Endothelial cell of umbilical vein (primary cell): Measurements from ENCODE around the gene INSRR. TPM values are rescaled to one million over a fixed set of nuclear protein-coding genes. Genes with fewer than 3 reads are reported as not detected.

Experiments used
- BruUV-seq: library from RNA; stranded (reverse); fragments of 400-500 nt; replicated peaks from 2 replicates; lab custom pipeline; 2021; lab: Mats Ljungman, UMichigan
- CTCF ChIA-PET: fragments of 300-600, 350-600 bp; sonication (Branson Sonifier 250); formaldehyde crosslinking; loops from one replicate; lab custom pipeline; 2021; ENCODE audit warnings: antibody characterized with exemption, inconsistent platforms; lab: Charles Lee
- POLR2A ChIA-PET: fragments of 300-600, 350-600 bp; sonication (Branson Sonifier 250); formaldehyde crosslinking; loops from one replicate; lab custom pipeline; 2021; ENCODE audit warnings: antibody characterized with exemption, inconsistent platforms; lab: Charles Lee
- DNase-seq: peaks from one replicate; pipeline ENCODE4 v3.0.0-alpha.2; 2011; ENCODE audit warnings: low read depth, low spot score
- FAIRE-seq: peaks from 2 replicates; lab custom pipeline; 2011; peaks lifted over from hg19 to GRCh38; lab: Jason Lieb, UNC
- H2AFZ ChIP-seq: 2 replicates; pipeline ENCODE4 v1.6.0; 2012; ENCODE audit warnings: low read depth, low read length, control low read depth, inconsistent platforms
- H3K27ac ChIP-seq: 2 replicates; pipeline ENCODE4 v1.5.1; 2011; ENCODE audit warnings: low read depth, mild to moderate bottlenecking, control low read depth, low read length, moderate library complexity; ENCODE audit not compliant: insufficient read depth
- H3K27me3 ChIP-seq, 2 experiments: 2 replicates each; pipeline versions ENCODE4 v1.6.0 to v1.6.1; 2011; ENCODE audit warnings: low read length in 2 of 2, mixed read lengths in 1 of 2; ENCODE audit not compliant: control insufficient read depth in 2 of 2, insufficient read depth in 2 of 2
- H3K36me3 ChIP-seq, 2 experiments: 2 replicates in 1 of 2; 3 replicates in 1 of 2; pipeline ENCODE4 v1.5.1; 2011; ENCODE audit warnings: low read length in 2 of 2, mild to moderate bottlenecking in 1 of 2, moderate library complexity in 1 of 2; ENCODE audit not compliant: control insufficient read depth in 2 of 2, insufficient read depth in 2 of 2; ENCODE audit errors: extremely low read depth in 1 of 2
- H3K4me1 ChIP-seq: 3 replicates; pipeline ENCODE4 v1.5.1; 2011; ENCODE audit warnings: mild to moderate bottlenecking, low read length; ENCODE audit not compliant: control insufficient read depth, insufficient read depth; ENCODE audit errors: extremely low read depth
- H3K4me2 ChIP-seq: 2 replicates; pipeline ENCODE4 v1.6.1; 2011; ENCODE audit warnings: low read length, control low read depth, mixed read lengths; ENCODE audit not compliant: insufficient read depth
- H3K4me3 ChIP-seq, 3 experiments: fragments of 200-600 bp in 1 of 3; sonication (generic), shearing (Covaris generic) in 1 of 3; replicated peaks in 1 of 3; 2 replicates each; pipeline ENCODE4 v1.5.1; 2011 to 2016; ENCODE audit warnings: control low read depth in 3 of 3, low read length in 3 of 3, mild to moderate bottlenecking in 2 of 3, inconsistent platforms in 1 of 3, low read depth in 1 of 3, moderate library complexity in 1 of 3; ENCODE audit not compliant: insufficient read depth in 1 of 3
- H3K79me2 ChIP-seq: 2 replicates; pipeline ENCODE4 v1.6.0; 2012; ENCODE audit warnings: low read length, inconsistent platforms; ENCODE audit not compliant: control insufficient read depth, insufficient read depth
- H3K9ac ChIP-seq: replicated peaks from 2 replicates; pipeline ENCODE3; 2011; ENCODE audit warnings: low read length, control low read depth; ENCODE audit not compliant: insufficient read depth; ENCODE audit errors: extremely low read depth
- H3K9me1 ChIP-seq: replicated peaks from 3 replicates; pipeline ENCODE4 v1.6.0; 2011; ENCODE audit warnings: mild to moderate bottlenecking, low read length; ENCODE audit not compliant: control insufficient read depth, insufficient read depth; ENCODE audit errors: extremely low read depth
- H3K9me3 ChIP-seq: replicated peaks from 2 replicates; pipeline ENCODE4 v1.5.1; 2012; ENCODE audit warnings: low read length, inconsistent platforms; ENCODE audit not compliant: control insufficient read depth, insufficient read depth
- H4K20me1 ChIP-seq: replicated peaks from 2 replicates; pipeline ENCODE3; 2011; ENCODE audit warnings: mild to moderate bottlenecking, low read length; ENCODE audit not compliant: control insufficient read depth, insufficient read depth; ENCODE audit errors: extremely low read depth
- EZH2 ChIP-seq: IDR thresholded peaks from 2 replicates; pipeline ENCODE4 v1.6.1; 2012; ENCODE audit warnings: borderline replicate concordance, low read depth, mild to moderate bottlenecking, moderate library complexity, low read length, inconsistent platforms; ENCODE audit not compliant: severe bottlenecking
- MYC ChIP-seq: IDR thresholded peaks from one replicate; pipeline ENCODE4 v1.6.1; 2011; ENCODE audit warnings: mild to moderate bottlenecking, low read depth, low read length
- POLR2A ChIP-seq: IDR thresholded peaks from 2 replicates; pipeline ENCODE4 v1.6.1; 2012; ENCODE audit warnings: low read depth, mild to moderate bottlenecking, control low read depth, low read length
- POLR2AphosphoS5 ChIP-seq: IDR thresholded peaks from 2 replicates; pipeline ENCODE4 v1.6.1; 2012; ENCODE audit warnings: low read depth, mild to moderate bottlenecking, control low read depth, low read length, moderate library complexity; ENCODE audit not compliant: insufficient read depth
- dilution Hi-C: fragments of 300-500 bp; cut with MboI; formaldehyde crosslinking; loops from one replicate; pipeline ENCODE4 v1.15.0; 2019; ENCODE audit warnings: low sequenced_read_pairs; ENCODE audit not compliant: extremely low pct_ligation_motif_present
- intact Hi-C: fragments of 100-400 bp; cut with micrococcal nuclease; formaldehyde crosslinking; loops from one replicate; pipeline ENCODE4 v1.10.0; 2022
- polyA plus RNA-seq, 4 experiments: library from polyadenylated mRNA; depleted of rRNA in 3 of 4; stranded (reverse) in 3 of 4; unstranded in 1 of 4; fragments of >200 nt; gene quantifications; 2 replicates each; pipeline versions ENCODE4 v1.2.1 to v1.2.3, GENCODE V29; 2011 to 2012; ENCODE audit warnings: missing spikeins in 1 of 4
- total RNA-seq: library from RNA; stranded (reverse); gene quantifications from 2 replicates; pipeline ENCODE4 v1.2.3, GENCODE V29; 2021
- TF ChIP-seq, protein P1 (sequence below), 2 donors: IDR thresholded peaks; 1 replicate in 1 of 2; 2 replicates in 1 of 2; pipeline ENCODE4 v1.5.1; 2011; ENCODE audit warnings: low read length in 2 of 2, mild to moderate bottlenecking in 2 of 2, moderate library complexity in 2 of 2, control low read depth in 1 of 2, inconsistent platforms in 1 of 2, low read depth in 1 of 2; ENCODE audit not compliant: insufficient read depth in 1 of 2; ENCODE audit errors: extremely low read depth in 1 of 2

The INSRR gene
- total and polyA plus RNA-seq, 2 donors (not counting 3 experiments of a cell fraction or from before 2014, with no cell fraction given): not detected

DNA sequence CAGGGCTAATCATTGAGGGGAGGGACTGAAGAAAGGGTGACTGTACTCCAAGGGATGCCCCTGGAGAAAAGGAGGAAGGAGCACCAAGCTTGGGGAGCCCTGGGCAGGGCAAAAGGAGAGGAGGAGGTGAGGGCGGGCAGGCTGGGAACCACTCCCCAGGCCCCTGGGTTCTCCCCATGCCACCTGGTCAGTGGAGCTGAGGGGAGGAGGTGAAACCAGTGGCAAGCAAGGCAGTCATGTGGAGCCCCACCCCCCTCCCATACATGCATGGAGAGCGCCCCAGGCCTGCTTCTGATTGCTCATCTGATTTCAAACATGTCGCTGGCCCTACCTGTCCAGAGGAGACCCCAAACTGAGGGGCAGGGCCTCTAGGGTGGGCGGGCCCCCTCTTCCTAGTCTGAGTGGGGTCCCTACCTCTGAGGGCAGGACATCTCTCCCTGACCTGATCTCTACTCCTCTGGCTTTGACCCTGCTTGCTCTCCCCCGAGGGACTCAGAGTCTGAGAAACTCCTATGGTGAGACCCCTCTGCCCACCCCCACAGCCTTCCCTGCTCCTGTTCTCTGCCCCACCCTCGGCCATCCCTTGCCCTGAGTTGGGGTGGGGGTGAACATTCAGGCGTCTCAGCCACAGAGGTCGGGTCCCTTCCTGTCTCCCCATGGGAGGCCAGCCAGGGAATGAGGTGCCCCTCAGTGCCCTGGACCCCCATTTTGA is 18.6 kb downstream of the INSRR start:
- Histone ChIP-seq H2AFZ (no peak overlapping the region), H4K20me1 (no peaks in the 10 kb centered on the region), H3K4me1 (peaks cover 28% of the 10 kb centered on the region), H3K4me3 (no peak overlapping the region), H3K4me2 (no peak overlapping the region), H3K9ac (no peak overlapping the region), H3K9me3 (no peaks in the 10 kb centered on the region), H3K9me1 (no peaks in the 10 kb centered on the region), H3K36me3 (no peaks in the 10 kb centered on the region), H3K79me2 (no peaks in the 10 kb centered on the region), H3K27ac (no peak overlapping the region), H3K27me3 (peaks cover 29 to 42% of the 10 kb centered on the region in 2 experiments)
- dilution Hi-C loops (no loop called here), intact Hi-C loops (no loop called here)
- no peak for FAIRE-seq
- ChIA-PET CTCF (interaction anchor here (1.6 to 4.5 kb wide), 6 partner anchors 8 to 150 kb away, joined by 5 to 42 read pairs (median 9); no protein-coding TSS in a partner anchor), POLR2A (no interaction called here)
- BruUV-seq: no TSS peak
- no peak for TF ChIP-seq MYC
- TF ChIP-seq EZH2: no peak
- TF ChIP-seq POLR2A: no peak
- no peak for DNase-seq

- intact Hi-C loops: loop anchor here (1.0 to 2.0 kb wide), 3 partner anchors 21 to 88 kb away; partner anchors contain the start of gene NTRK1
Observed at GRCh38 chr1:156839426-156840109, 19.3 kb downstream of the INSRR start.

More at GRCh38 chr1:156839426-156840109, 19.3 kb downstream of the INSRR start:
- H4K20me1 ChIP-seq: no peaks in the 10 kb centered on the region
- H3K9me1 ChIP-seq: no peaks in the 10 kb centered on the region
- FAIRE-seq: no peak
- no peak overlapping the region for H3K4me3 ChIP-seq
- ChIA-PET CTCF (interaction anchor here (0.9 to 4.5 kb wide), 27 partner anchors 9 to 316 kb away, joined by 3 to 144 read pairs (median 6); partner anchors contain the start of genes INSRR, NTRK1 and PEAR1), POLR2A (no interaction called here)
- peaks cover 21% of the 10 kb centered on the region for H3K4me1 ChIP-seq
- TF ChIP-seq POLR2AphosphoS5: no peak
- TF ChIP-seq, protein P1, sequence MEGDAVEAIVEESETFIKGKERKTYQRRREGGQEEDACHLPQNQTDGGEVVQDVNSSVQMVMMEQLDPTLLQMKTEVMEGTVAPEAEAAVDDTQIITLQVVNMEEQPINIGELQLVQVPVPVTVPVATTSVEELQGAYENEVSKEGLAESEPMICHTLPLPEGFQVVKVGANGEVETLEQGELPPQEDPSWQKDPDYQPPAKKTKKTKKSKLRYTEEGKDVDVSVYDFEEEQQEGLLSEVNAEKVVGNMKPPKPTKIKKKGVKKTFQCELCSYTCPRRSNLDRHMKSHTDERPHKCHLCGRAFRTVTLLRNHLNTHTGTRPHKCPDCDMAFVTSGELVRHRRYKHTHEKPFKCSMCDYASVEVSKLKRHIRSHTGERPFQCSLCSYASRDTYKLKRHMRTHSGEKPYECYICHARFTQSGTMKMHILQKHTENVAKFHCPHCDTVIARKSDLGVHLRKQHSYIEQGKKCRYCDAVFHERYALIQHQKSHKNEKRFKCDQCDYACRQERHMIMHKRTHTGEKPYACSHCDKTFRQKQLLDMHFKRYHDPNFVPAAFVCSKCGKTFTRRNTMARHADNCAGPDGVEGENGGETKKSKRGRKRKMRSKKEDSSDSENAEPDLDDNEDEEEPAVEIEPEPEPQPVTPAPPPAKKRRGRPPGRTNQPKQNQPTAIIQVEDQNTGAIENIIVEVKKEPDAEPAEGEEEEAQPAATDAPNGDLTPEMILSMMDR (IDR thresholded peaks at IDR 0.05; ENCODE audit: extremely low read depth in 1 of 2, insufficient read depth in 1 of 2, low read depth in 1 of 2, low read length in 2 of 2): no peak
- TF ChIP-seq MYC: no peak
- no peak overlapping the region for H3K4me2 ChIP-seq
- peaks cover 30 to 43% of the 10 kb centered on the region in 2 experiments for H3K27me3 ChIP-seq
- H3K27ac ChIP-seq: no peak overlapping the region
- H3K79me2 ChIP-seq: no peaks in the 10 kb centered on the region
- BruUV-seq: no TSS peak
- H3K9ac ChIP-seq: no peak overlapping the region
- no peak for DNase-seq
- H2AFZ ChIP-seq: no peak overlapping the region
- H3K36me3 ChIP-seq: no peaks in the 10 kb centered on the region
- dilution Hi-C loops: no loop called here
- H3K9me3 ChIP-seq: no peaks in the 10 kb centered on the region
